SK-N-SH (cell line): ENCODE results near the gene CAMK4. TPM values are rescaled to one million over a fixed set of nuclear protein-coding genes. Genes with fewer than 3 reads are reported as not detected.

Experiments used
- CTCF ChIA-PET: fragments of 300-600, 350-600 bp; formaldehyde crosslinking; extraction: SDS; loops from one replicate; lab custom pipeline; 2021; lab: Yijun Ruan, JAX
- POLR2A ChIA-PET: fragments of 350-600 bp; sonication (Branson Sonifier 250); formaldehyde crosslinking; extraction: SDS; loops from one replicate; lab custom pipeline; 2020; ENCODE audit warnings: antibody characterized with exemption, inconsistent platforms; lab: Yijun Ruan, JAX
- DNase-seq: peaks from one replicate; pipeline ENCODE4 v3.0.0; 2012
- H2AFZ ChIP-seq: fragments of 200-600 bp; sonication (generic); 2 replicates; pipeline ENCODE4 v1.8.1; 2016; ENCODE audit warnings: antibody characterized with exemption, mild to moderate bottlenecking, low read depth
- H3F3A ChIP-seq: fragments of 200-600 bp; sonication (generic); replicated peaks from 2 replicates; pipeline ENCODE3; 2016; ENCODE audit warnings: antibody characterized with exemption, mild to moderate bottlenecking; ENCODE audit not compliant: insufficient read depth
- H3K27ac ChIP-seq, 2 experiments: fragments of 200-500 bp in 1 of 2; fragments of 200-600 bp in 1 of 2; sonication (Bioruptor generic) in 1 of 2; sonication (generic), shearing (Covaris generic) in 1 of 2; 2 replicates each; pipeline versions ENCODE4 v1.5.1 to v1.6.1; 2014 to 2016; ENCODE audit warnings: low read depth in 2 of 2, inconsistent platforms in 1 of 2, low read length in 1 of 2, mild to moderate bottlenecking in 1 of 2, mixed read lengths in 1 of 2
- H3K27me3 ChIP-seq: fragments of 200-600 bp; sonication (generic), shearing (Covaris generic); 2 replicates; pipeline ENCODE4 v1.6.1; 2016; ENCODE audit warnings: mixed run types; ENCODE audit not compliant: insufficient read depth
- H3K36me3 ChIP-seq, 2 experiments: fragments of 200-500 bp in 1 of 2; fragments of 200-600 bp in 1 of 2; sonication (Bioruptor generic) in 1 of 2; sonication (generic) in 1 of 2; replicated peaks in 1 of 2; 2 replicates each; pipeline versions ENCODE3 to v1.5.1; 2014 to 2016; ENCODE audit warnings: low read length in 1 of 2, mild to moderate bottlenecking in 1 of 2; ENCODE audit not compliant: insufficient read depth in 2 of 2, control insufficient read depth in 1 of 2
- H3K4me1 ChIP-seq, 2 experiments: fragments of 200-500 bp in 1 of 2; fragments of 200-600 bp in 1 of 2; sonication (Bioruptor generic) in 1 of 2; sonication (generic), shearing (Covaris generic) in 1 of 2; 2 replicates each; pipeline versions ENCODE4 v1.5.1 to v1.6.1; 2014 to 2016; ENCODE audit warnings: low read depth in 1 of 2, low read length in 1 of 2, mixed run types in 1 of 2; ENCODE audit not compliant: insufficient read depth in 2 of 2, control insufficient read depth in 1 of 2
- H3K4me2 ChIP-seq: fragments of 200-600 bp; sonication (generic), shearing (Covaris generic); 2 replicates; pipeline ENCODE4 v1.6.1; 2017; ENCODE audit warnings: mixed run types
- H3K4me3 ChIP-seq, 2 experiments: fragments of 200-500 bp in 1 of 2; fragments of 200-600 bp in 1 of 2; sonication (Bioruptor generic) in 1 of 2; sonication (generic), shearing (Covaris generic) in 1 of 2; 2 replicates each; pipeline versions ENCODE4 v1.5.1 to v1.8.1; 2014 to 2016; ENCODE audit warnings: low read depth in 2 of 2, inconsistent platforms in 1 of 2, low read length in 1 of 2, mild to moderate bottlenecking in 1 of 2, mixed read lengths in 1 of 2, moderate library complexity in 1 of 2
- H3K79me2 ChIP-seq: fragments of 200-600 bp; sonication (generic); 2 replicates; pipeline ENCODE4 v1.8.1; 2017; ENCODE audit warnings: mild to moderate bottlenecking; ENCODE audit not compliant: insufficient read depth
- H3K9ac ChIP-seq: fragments of 200-600 bp; sonication (generic); 2 replicates; pipeline ENCODE4 v1.6.1; 2017; ENCODE audit warnings: mixed run types
- H3K9me2 ChIP-seq: fragments of 200-600 bp; sonication (generic); 2 replicates; pipeline ENCODE4 v1.6.1; 2017; ENCODE audit warnings: mixed run types
- H3K9me3 ChIP-seq: fragments of 200-600 bp; sonication (generic); 2 replicates; pipeline ENCODE4 v1.6.1; 2017; ENCODE audit warnings: mixed run types, mild to moderate bottlenecking, moderate library complexity
- H4K20me1 ChIP-seq: fragments of 200-600 bp; sonication (generic); 2 replicates; pipeline ENCODE4 v1.6.1; 2017; ENCODE audit warnings: mild to moderate bottlenecking, mixed run types; ENCODE audit not compliant: insufficient read depth
- EP300 ChIP-seq, 2 experiments: IDR thresholded peaks; 2 replicates each; pipeline versions ENCODE4 v1.4.0 to v1.6.1; 2012; ENCODE audit warnings: borderline replicate concordance in 1 of 2, low read depth in 1 of 2, low read length in 1 of 2
- FOSL2 ChIP-seq: IDR thresholded peaks from 2 replicates; pipeline ENCODE4 v1.4.0; 2012; ENCODE audit warnings: low read depth, mild to moderate bottlenecking, moderate library complexity, borderline replicate concordance
- FOXM1 ChIP-seq: IDR thresholded peaks from 2 replicates; pipeline ENCODE4 v1.4.0; 2012; ENCODE audit warnings: low read depth, mild to moderate bottlenecking
- GABPA ChIP-seq: IDR thresholded peaks from 2 replicates; pipeline ENCODE4 v1.4.0; 2012; ENCODE audit warnings: low read depth, mild to moderate bottlenecking
- IRF3 ChIP-seq: fragments of 150-350 bp; IDR thresholded peaks from 2 replicates; pipeline ENCODE4 v1.6.1; 2016; ENCODE audit warnings: mild to moderate bottlenecking, low read depth, low read length
- NFIC ChIP-seq: IDR thresholded peaks from 2 replicates; pipeline ENCODE4 v1.4.0; 2012; ENCODE audit warnings: borderline replicate concordance
- PBX3 ChIP-seq: IDR thresholded peaks from 2 replicates; pipeline ENCODE4; 2012
- POLR2AphosphoS5 ChIP-seq: IDR thresholded peaks from 2 replicates; pipeline ENCODE4 v1.6.1; 2012; ENCODE audit warnings: low read depth, low read length
- REST ChIP-seq: IDR thresholded peaks from 2 replicates; pipeline ENCODE4 v1.6.1; 2012; ENCODE audit warnings: mild to moderate bottlenecking, low read depth, low read length, moderate library complexity
- TEAD4 ChIP-seq: IDR thresholded peaks from 2 replicates; pipeline ENCODE4 v1.4.0; 2012; ENCODE audit warnings: mild to moderate bottlenecking, borderline replicate concordance; ENCODE audit not compliant: insufficient read depth
- YY1 ChIP-seq: IDR thresholded peaks from 2 replicates; pipeline ENCODE4 v1.4.0; 2012; ENCODE audit warnings: low read depth, mild to moderate bottlenecking
- ZBTB33 ChIP-seq: IDR thresholded peaks from 2 replicates; pipeline ENCODE4 v1.4.0; 2012; ENCODE audit warnings: low read depth, borderline replicate concordance
- WGBS: methylation state at CpG from one replicate; pipeline ENCODE4 v1.1.6; 2017; ENCODE audit warnings: low lambda C conversion rate; 5-methylcytosine and 5-hydroxymethylcytosine counted together
- polyA plus RNA-seq, 3 experiments: library from polyadenylated mRNA; depleted of rRNA; stranded (reverse); fragments of >200 nt; gene quantifications; 2 replicates each; pipeline ENCODE4 v1.2.3, GENCODE V29; 2012

Gene CAMK4
- polyA plus RNA-seq, 1 of the 3 experiments (the other 2 are of a cell fraction), result 4.1 TPM

GRCh38 chr5:111422747-111423720, 198.8 kb downstream of the CAMK4 start:
- Histone ChIP-seq H3K27me3 (no peaks in the 10 kb centered on the region), H4K20me1 (no peaks in the 10 kb centered on the region), H2AFZ (no peak overlapping the region), H3K79me2 (no peaks in the 10 kb centered on the region), H3K4me2 (no peak overlapping the region), H3F3A (no peaks in the 10 kb centered on the region), H3K9me3 (no peaks in the 10 kb centered on the region), H3K9me2 (no peaks in the 10 kb centered on the region), H3K9ac (no peak overlapping the region), H3K27ac (peak overlapping the region in 1 of 2 experiments; percentile 58; a peak in 3 of 4 replicates), H3K4me3 (no peak overlapping the region), H3K4me1 (peaks cover 0 to 2% of the 10 kb centered on the region in 2 experiments; a peak in 1 of 4 replicates), H3K36me3 (no peaks in the 10 kb centered on the region)
- 66% methylated on average over 4 of the region's 4 CpGs for WGBS
- TF ChIP-seq ZBTB33 (no peak), TEAD4 (no peak), EP300 (IDR thresholded peaks at IDR 0.05; ENCODE audit: borderline replicate concordance in 1 of 2, low read depth in 1 of 2, low read length in 1 of 2) (0 out of 4 replicates have a peak, but pooled peaks of 1 of the 2 experiments have one; percentile 29), PBX3 (0 out of 2 replicates have a peak, but pooled peaks have one; percentile 4), FOXM1 (no peak), IRF3 (no peak)
- POLR2A ChIA-PET, result no interaction called here
- DNase-seq, result peak; percentile 4
- CTCF ChIA-PET, result interaction anchor here (0.7 to 1.6 kb wide), 3 partner anchors 10 to 290 kb away, joined by 3 read pairs; no protein-coding TSS in a partner anchor

- Histone ChIP-seq H3K9me3 (no peaks in the 10 kb centered on the region), H3K4me2 (no peak overlapping the region), H4K20me1 (no peaks in the 10 kb centered on the region)
- CTCF ChIA-PET, result no interaction called here
- TF ChIP-seq REST, result no peak
- TF ChIP-seq GABPA, result no peak
- TF ChIP-seq ZBTB33, result no peak
- TF ChIP-seq FOSL2, result no peak
- TF ChIP-seq TEAD4, result no peak
- TF ChIP-seq POLR2AphosphoS5, result no peak
- TF ChIP-seq YY1, result no peak
- no peak for TF ChIP-seq NFIC
- TF ChIP-seq, all 33 proteins: peak for 0
- no peaks in the 10 kb centered on the region for H3K79me2 ChIP-seq
- POLR2A ChIA-PET, result no interaction called here
- no peaks in the 10 kb centered on the region for H3K27me3 ChIP-seq
- no peak for DNase-seq
- H3K4me1 ChIP-seq, result peaks cover 0 to 2% of the 10 kb centered on the region in 2 experiments; a peak in 1 of 4 replicates
- no peak overlapping the region for H3K4me3 ChIP-seq
- H3K27ac ChIP-seq, result no peak overlapping the region
- H3K36me3 ChIP-seq, result no peaks in the 10 kb centered on the region
- H3F3A ChIP-seq, result no peaks in the 10 kb centered on the region
- H3K9me2 ChIP-seq, result no peaks in the 10 kb centered on the region
- H3K9ac ChIP-seq, result no peak overlapping the region
- no peak overlapping the region for H2AFZ ChIP-seq
- 93% methylated on average over 1 of the region's 1 CpG for WGBS
Measured at GRCh38 chr5:111425205-111425604, 201.0 kb downstream of the CAMK4 start.
